Naive thymus-derived CD8-positive, alpha-beta T cell (primary cell): ENCODE measurements around the gene RBM19. TPM values are rescaled to one million over a fixed set of nuclear protein-coding genes. Genes with fewer than 3 reads are reported as not detected.
A peak's percentile ranks its signal among the peaks of the same experiment; 100 is the strongest.

Experiments
- ATAC-seq, 2 donors: fragments of 150-1000 bp; cut with Tn5 transposase in 1 of 2; sonication (Bioruptor Pico), chemical (Tn5 transposase) in 1 of 2; 1 replicate in 1 of 2; 2 replicates in 1 of 2; pipeline ENCODE4 v1.10.0; 2021; ENCODE audit warnings: mild to moderate bottlenecking in 2 of 2, moderate library complexity in 2 of 2
- POLR2A ChIA-PET: fragments of 350-600 bp; sonication (Branson Sonifier 250); formaldehyde crosslinking; loops from one replicate; lab custom pipeline; 2021; ENCODE audit warnings: antibody characterized with exemption; lab: Charles Lee
- DNase-seq, 10 donors: peaks; one replicate each; pipeline versions ENCODE4 v3.0.0 to v3.0.0-alpha.2; 2020 to 2022
- H3K27ac Mint-ChIP-seq, 10 donors: one replicate each; pipeline ENCODE4 v1.8.0; 2020 to 2022; ENCODE audit warnings: mild to moderate bottlenecking in 10 of 10, mixed read lengths in 10 of 10, moderate library complexity in 4 of 10, inconsistent platforms in 1 of 10
- H3K27me3 Mint-ChIP-seq, 5 donors: one replicate each; pipeline ENCODE4 v1.8.0; 2021 to 2022; ENCODE audit warnings: mixed read lengths in 5 of 5
- H3K36me3 Mint-ChIP-seq, 3 donors: one replicate each; pipeline ENCODE4 v1.8.0; 2020 to 2022; ENCODE audit warnings: mixed read lengths in 3 of 3, mild to moderate bottlenecking in 2 of 3, inconsistent platforms in 1 of 3
- H3K4me1 Mint-ChIP-seq, 4 donors: one replicate each; pipeline ENCODE4 v1.8.0; 2021 to 2022; ENCODE audit warnings: mixed read lengths in 4 of 4
- H3K4me3 Mint-ChIP-seq, 10 donors: one replicate each; pipeline ENCODE4 v1.8.0; 2020 to 2022; ENCODE audit warnings: mild to moderate bottlenecking in 10 of 10, mixed read lengths in 10 of 10, moderate library complexity in 6 of 10, inconsistent platforms in 1 of 10
- H3K9me3 Mint-ChIP-seq, 9 donors: one replicate each; pipeline ENCODE4 v1.8.0; 2020 to 2022; ENCODE audit warnings: mixed read lengths in 9 of 9, mild to moderate bottlenecking in 3 of 9, inconsistent platforms in 1 of 9, moderate library complexity in 1 of 9
- polyA plus RNA-seq, 3 donors: library from polyadenylated mRNA; unstranded; fragments of 300-500 nt; fragmentation: Illumina TruSeq; gene quantifications; one replicate each; pipeline ENCODE4 v1.2.3, GENCODE V29; 2021
- total RNA-seq, 8 experiments: library from RNA in 2 of 8; stranded (reverse) in 2 of 8; gene quantifications; one replicate each; pipeline ENCODE4 v1.2.3 and lab custom pipeline; 2021 to 2026

RBM19 gene
- total and polyA plus RNA-seq, 5 experiments from 2014 or later = 5.4 to 84.6 (median 15.4) TPM

DNA sequence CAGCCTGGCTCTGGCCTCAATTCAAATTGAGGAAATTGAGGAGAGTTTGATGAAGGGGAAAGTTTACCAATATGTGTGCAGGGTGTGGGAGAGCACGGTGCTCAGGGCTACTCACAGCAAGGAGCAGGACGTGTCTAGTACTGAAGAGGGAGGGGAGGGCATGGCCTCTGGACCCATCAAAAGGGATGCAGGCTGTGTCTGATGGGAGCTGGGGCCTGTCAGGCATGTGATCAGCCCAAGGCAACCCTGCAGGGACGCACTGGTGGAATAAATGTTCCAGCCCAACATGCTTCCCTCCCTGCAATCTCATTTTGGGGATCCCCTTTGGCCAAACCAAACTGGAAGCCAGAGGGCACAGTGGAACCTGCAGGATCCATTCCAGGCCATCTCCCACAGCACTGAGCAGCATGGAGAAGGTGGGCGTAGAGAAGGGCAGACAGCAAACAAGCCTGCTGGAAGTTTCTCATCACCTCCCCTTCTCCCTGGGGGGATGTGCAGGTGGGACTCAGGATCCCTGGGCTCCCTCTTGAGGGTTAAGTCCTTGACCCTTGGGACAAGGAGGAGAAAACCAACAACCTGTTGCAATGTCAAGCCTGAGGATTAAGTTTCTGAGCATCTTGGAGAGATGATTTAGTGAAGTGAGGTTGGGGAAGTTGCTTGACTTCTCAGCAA is 17.8 kb upstream of the RBM19 start:
- Mint-ChIP-seq H3K4me1 (peaks cover 0 to 2% (median 0%) of the 10 kb centered on the region in 4 donors), H3K27ac (peak overlapping the region in 1 of 10 donors; percentile 7), H3K36me3 (no peaks in the 10 kb centered on the region), H3K27me3 (peaks cover 19 to 47% (median 32%) of the 10 kb centered on the region in 5 donors), H3K9me3 (no peaks in the 10 kb centered on the region), H3K4me3 (no peak overlapping the region)
- DNase-seq = no peak
- POLR2A ChIA-PET = no interaction called here
- no peak for ATAC-seq

- POLR2A ChIA-PET = no interaction called here
- Mint-ChIP-seq H3K4me3 (no peak overlapping the region), H3K27me3 (peaks cover 16 to 43% (median 29%) of the 10 kb centered on the region in 5 donors)
Measured at GRCh38 chr12:113983265-113983664, 17.1 kb upstream of the RBM19 start.

DNA sequence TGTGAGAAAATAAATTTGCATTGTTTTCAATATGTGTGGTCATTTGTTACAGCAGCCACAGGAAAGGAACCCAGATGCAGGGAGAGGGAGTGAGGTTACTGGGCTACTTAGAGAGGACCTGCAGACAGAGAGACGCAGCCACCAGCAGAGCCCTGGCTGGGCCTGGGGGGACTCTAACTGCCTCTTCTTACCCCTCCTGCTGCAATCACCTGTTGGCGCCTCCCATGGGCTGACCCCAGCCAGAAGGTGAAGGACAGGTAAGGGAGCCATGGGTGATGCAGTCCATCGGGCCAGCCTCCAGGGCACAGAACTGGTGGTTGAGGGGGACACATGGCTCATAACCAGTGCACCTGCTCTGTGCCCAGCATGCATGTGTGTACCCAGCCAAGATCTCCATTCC is 15.8 kb upstream of the RBM19 start:
- ATAC-seq = no peak
- POLR2A ChIA-PET = no interaction called here
- Mint-ChIP-seq H3K4me3 (no peak overlapping the region), H3K36me3 (no peaks in the 10 kb centered on the region), H3K27me3 (peaks cover 18 to 43% (median 19%) of the 10 kb centered on the region in 5 donors), H3K9me3 (no peaks in the 10 kb centered on the region), H3K4me1 (peaks cover 0 to 2% (median 0%) of the 10 kb centered on the region in 4 donors), H3K27ac (peak overlapping the region in 1 of 10 donors; percentile 83)
- no peak for DNase-seq

More at GRCh38 chr12:113983265-113983664, 17.1 kb upstream of the RBM19 start:
- ATAC-seq (no peak), DNase-seq (no peak)
- H3K9me3 Mint-ChIP-seq = no peaks in the 10 kb centered on the region
- H3K4me1 Mint-ChIP-seq = peaks cover 0 to 2% (median 0%) of the 10 kb centered on the region in 4 donors
- H3K27ac Mint-ChIP-seq = peak overlapping the region in 3 of 10 donors; percentile 7 to 74 (median 61)
- no peaks in the 10 kb centered on the region for H3K36me3 Mint-ChIP-seq

DNA sequence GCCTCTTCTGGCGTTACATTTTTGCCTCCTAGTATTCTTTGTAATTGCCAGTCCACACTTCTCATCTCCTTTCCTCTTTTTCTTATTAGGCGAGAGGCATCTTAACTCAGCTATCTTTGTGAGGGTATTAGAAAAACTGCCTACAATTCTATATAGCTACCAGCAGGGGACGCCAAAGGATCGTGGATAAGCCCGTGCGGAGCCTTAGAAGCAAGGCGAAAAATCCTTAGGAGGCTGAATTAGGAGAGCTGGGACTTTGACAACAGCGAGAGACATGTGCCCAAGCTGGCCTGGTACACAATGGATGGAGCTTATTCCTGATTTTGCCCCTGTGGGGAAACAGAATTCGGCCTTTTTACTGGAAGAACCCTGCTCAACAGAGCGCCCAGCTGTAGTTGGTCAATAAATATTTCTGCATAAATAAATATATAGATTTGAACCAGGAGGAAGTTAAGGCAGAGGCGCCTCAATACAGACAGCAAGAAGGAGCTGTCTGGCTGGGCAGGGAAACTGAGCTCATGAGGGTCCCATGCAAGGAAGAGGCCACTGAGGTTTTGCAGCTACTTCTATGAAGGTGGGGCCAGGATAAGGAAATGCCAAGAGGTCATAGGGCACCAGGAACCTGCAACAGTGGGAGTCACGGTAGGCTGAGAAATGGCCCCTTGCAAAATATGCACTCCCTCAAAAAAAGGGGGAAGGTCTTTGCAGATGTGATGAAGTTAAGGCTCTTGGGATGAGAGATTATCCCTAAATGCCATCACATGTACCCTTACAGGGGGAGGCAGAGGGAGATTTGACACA is 14.6 kb upstream of the RBM19 start:
- Mint-ChIP-seq H3K27ac (peak overlapping the region in 1 of 10 donors; percentile 40), H3K36me3 (no peaks in the 10 kb centered on the region), H3K9me3 (no peaks in the 10 kb centered on the region), H3K27me3 (peaks cover 18 to 49% (median 27%) of the 10 kb centered on the region in 5 donors), H3K4me1 (peaks cover 0 to 2% (median 0%) of the 10 kb centered on the region in 4 donors), H3K4me3 (no peak overlapping the region)
- DNase-seq = peak in 3 of 10 donors; percentile 6 to 28 (median 9)
- no peak for ATAC-seq
- POLR2A ChIA-PET = interaction anchor here (0.6 kb wide), 1 partner anchor 10 kb away, joined by 6 read pairs; no protein-coding TSS in a partner anchor

DNA sequence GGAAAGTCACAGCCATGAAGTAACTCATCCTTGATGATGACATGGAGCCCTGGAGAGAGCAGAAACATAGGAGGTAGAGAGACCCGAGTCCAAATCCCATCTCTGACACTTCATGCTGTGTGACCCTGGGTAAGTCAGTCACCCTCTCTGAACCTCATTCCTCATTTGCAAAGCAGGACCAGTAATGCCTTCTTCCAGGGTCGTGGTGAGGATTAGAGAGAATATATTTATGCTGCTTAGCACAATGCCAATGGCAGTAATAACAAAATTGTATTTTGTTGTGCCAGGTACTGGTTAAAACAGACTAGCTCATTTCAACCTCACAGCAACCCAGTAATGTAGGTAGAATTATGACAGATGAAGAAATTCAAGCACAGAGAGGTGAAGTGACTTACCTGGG is 13.9 kb upstream of the RBM19 start:
- peaks cover 19 to 53% (median 30%) of the 10 kb centered on the region in 5 donors for H3K27me3 Mint-ChIP-seq
- no peaks in the 10 kb centered on the region for H3K36me3 Mint-ChIP-seq
- POLR2A ChIA-PET = no interaction called here
- no peaks in the 10 kb centered on the region for H3K9me3 Mint-ChIP-seq
- no peak overlapping the region for H3K4me3 Mint-ChIP-seq
- no peak overlapping the region for H3K27ac Mint-ChIP-seq
- no peak for DNase-seq
- H3K4me1 Mint-ChIP-seq = peaks cover 0 to 2% (median 0%) of the 10 kb centered on the region in 4 donors
- no peak for ATAC-seq

DNA sequence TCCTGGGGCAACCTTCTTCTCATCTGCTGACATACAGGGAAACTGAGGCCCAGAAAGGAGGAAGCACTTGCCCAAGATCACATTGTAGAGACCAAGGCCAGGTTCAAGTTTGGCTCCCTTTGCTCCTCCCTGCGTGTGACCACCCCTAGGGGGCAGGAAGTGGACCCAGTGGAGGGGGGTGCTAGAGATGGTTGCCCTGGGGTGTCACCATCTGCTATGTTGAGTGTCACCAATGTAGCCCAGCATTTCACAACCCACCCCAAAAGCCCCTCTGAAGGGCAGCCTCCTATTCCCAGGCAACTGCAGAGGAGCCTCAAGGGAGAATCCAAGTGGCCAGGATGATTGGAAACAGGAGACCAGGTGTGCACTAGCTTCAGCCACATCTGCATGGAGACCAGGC is 12.0 kb upstream of the RBM19 start:
- DNase-seq = no peak
- Mint-ChIP-seq H3K27ac (peak overlapping the region in 1 of 10 donors; percentile 24), H3K4me3 (no peak overlapping the region), H3K27me3 (peaks cover 19 to 70% (median 46%) of the 10 kb centered on the region in 5 donors), H3K36me3 (no peaks in the 10 kb centered on the region), H3K4me1 (peaks cover 0 to 6% (median 3%) of the 10 kb centered on the region in 4 donors), H3K9me3 (no peaks in the 10 kb centered on the region)
- POLR2A ChIA-PET = no interaction called here
- ATAC-seq = no peak

DNA sequence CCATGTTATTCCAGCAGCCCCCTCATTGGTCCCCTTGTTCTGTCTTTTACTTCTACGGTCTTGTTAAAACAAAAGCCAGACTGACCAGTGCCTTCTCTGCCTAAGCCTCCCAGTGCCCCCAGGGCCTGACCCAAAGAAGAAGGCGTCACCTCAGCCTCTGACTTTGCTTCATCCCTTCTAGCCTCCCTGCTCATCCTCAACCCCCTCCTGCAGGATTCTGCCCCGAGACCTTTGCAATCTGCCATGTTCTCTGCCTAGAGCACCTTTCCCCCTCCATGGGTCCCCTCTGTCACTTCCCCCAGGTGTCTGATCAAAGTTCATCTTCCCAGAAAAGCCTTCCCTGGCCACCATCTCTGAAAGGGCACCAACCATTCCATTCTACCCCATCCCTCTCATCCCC is 7.9 kb upstream of the RBM19 start:
- ATAC-seq (no peak), DNase-seq (no peak)
- Mint-ChIP-seq H3K27ac (no peak overlapping the region), H3K4me1 (peaks cover 0 to 11% (median 2%) of the 10 kb centered on the region in 4 donors), H3K27me3 (peaks cover 11 to 47% (median 35%) of the 10 kb centered on the region in 5 donors), H3K9me3 (no peaks in the 10 kb centered on the region), H3K36me3 (no peaks in the 10 kb centered on the region), H3K4me3 (no peak overlapping the region)
- POLR2A ChIA-PET = no interaction called here

GRCh38 chr12:113973109-113973904 is 7.2 kb upstream of the RBM19 start:
- no peak overlapping the region for H3K27ac Mint-ChIP-seq
- H3K27me3 Mint-ChIP-seq = peaks cover 11 to 44% (median 33%) of the 10 kb centered on the region in 5 donors
- no peaks in the 10 kb centered on the region for H3K9me3 Mint-ChIP-seq
- peaks cover 0 to 13% (median 2%) of the 10 kb centered on the region in 4 donors for H3K4me1 Mint-ChIP-seq
- DNase-seq (no peak), ATAC-seq (no peak)
- peak overlapping the region in 1 of 10 donors; percentile 6 for H3K4me3 Mint-ChIP-seq
- H3K36me3 Mint-ChIP-seq = no peaks in the 10 kb centered on the region
- POLR2A ChIA-PET = no interaction called here

DNA sequence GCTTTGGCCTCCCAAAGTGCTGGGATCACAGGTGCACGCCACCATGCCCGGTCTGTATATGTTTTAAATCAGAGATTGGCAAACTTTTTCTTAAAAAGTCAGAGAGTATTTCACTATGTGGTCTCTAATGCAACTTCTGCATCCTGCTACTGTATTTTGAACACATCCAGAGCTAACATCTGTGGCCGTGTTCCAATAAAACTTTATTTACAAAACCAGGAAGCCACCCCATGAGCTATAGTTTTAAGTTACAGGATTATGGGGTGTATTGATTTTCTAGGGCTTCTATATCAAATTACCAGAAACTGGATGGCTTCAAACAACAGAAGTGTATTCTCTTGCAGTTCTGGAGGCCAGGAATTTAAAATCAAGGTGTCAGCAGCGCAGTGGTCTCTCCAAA is 5.3 kb upstream of the RBM19 start:
- ATAC-seq (no peak), DNase-seq (no peak)
- Mint-ChIP-seq H3K4me3 (no peak overlapping the region), H3K9me3 (no peaks in the 10 kb centered on the region), H3K4me1 (peaks cover 7 to 29% (median 13%) of the 10 kb centered on the region in 4 donors), H3K27me3 (peaks cover 7 to 33% (median 29%) of the 10 kb centered on the region in 5 donors), H3K27ac (no peak overlapping the region), H3K36me3 (no peaks in the 10 kb centered on the region)
- POLR2A ChIA-PET = interaction anchor here (0.7 kb wide), 1 partner anchor 10 kb away, joined by 6 read pairs; no protein-coding TSS in a partner anchor

DNA sequence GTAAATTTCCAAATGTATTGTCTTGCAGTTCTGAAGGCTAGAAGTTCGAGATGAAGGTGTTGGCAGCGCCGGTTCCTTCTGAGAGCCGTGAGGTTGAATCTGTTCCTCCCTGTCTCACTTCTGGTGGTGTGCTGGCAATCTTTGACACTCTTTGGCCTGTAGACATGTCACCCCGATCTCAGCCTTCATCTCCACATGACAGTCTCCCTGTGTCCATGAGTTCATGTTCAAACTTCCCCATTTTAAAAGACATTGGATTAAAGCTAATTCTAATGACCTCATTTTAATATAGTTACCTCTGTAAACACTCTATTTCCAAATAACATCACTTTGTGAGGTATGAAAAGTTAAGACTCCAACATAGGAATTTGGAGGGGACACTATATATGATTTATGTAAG is 4.1 kb upstream of the RBM19 start:
- Mint-ChIP-seq H3K27me3 (peaks cover 7 to 27% (median 23%) of the 10 kb centered on the region in 5 donors), H3K9me3 (no peaks in the 10 kb centered on the region), H3K4me1 (peaks cover 11 to 41% (median 23%) of the 10 kb centered on the region in 4 donors), H3K36me3 (no peaks in the 10 kb centered on the region), H3K27ac (no peak overlapping the region), H3K4me3 (no peak overlapping the region)
- ATAC-seq (no peak), DNase-seq (no peak)
- POLR2A ChIA-PET = interaction anchor here (0.5 kb wide), 1 partner anchor 52 kb away, joined by 3 read pairs; no protein-coding TSS in a partner anchor

GRCh38 chr12:113967368-113967767 is 1.2 kb upstream of the RBM19 start:
- H3K4me1 Mint-ChIP-seq = peaks cover 17 to 57% (median 46%) of the 10 kb centered on the region in 4 donors
- peaks cover 0 to 3% (median 0%) of the 10 kb centered on the region in 5 donors for H3K27me3 Mint-ChIP-seq
- peak overlapping the region in 8 of 10 donors; percentile 94 to 100 (median 98) for H3K27ac Mint-ChIP-seq
- no peak for DNase-seq
- H3K9me3 Mint-ChIP-seq = no peaks in the 10 kb centered on the region
- POLR2A ChIA-PET = no interaction called here
- H3K4me3 Mint-ChIP-seq = peak overlapping the region; percentile 97 to 100 (median 99)
- no peak for ATAC-seq
- peaks cover 0 to 16% (median under 1%) of the 10 kb centered on the region in 3 donors for H3K36me3 Mint-ChIP-seq

DNA sequence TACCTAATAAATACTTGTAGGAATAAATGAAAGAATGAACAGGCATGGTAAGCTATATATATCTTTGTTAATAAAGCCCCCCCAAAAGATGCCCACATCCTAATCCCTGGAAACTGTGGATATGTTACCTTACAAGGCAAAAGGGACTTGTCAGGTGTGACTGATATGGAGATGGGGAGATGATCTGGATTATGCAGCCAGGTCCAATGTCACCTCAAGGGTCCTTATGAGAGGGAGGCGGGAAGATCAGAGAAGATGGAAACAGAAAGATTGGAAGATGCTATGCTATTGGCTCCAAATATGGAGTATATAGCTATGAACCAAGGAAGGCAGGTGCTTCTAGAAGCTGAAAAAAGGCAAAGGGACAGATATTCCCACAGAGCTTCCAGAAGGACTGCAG is 3.4 kb downstream of the RBM19 start:
- H3K4me1 Mint-ChIP-seq = peaks cover 21 to 59% (median 51%) of the 10 kb centered on the region in 4 donors
- DNase-seq (no peak), ATAC-seq (no peak)
- POLR2A ChIA-PET = no interaction called here
- peak overlapping the region in 2 of 10 donors; percentile 33 for H3K4me3 Mint-ChIP-seq
- peak overlapping the region in 4 of 10 donors; percentile 20 to 89 (median 52) for H3K27ac Mint-ChIP-seq
- H3K27me3 Mint-ChIP-seq = no peaks in the 10 kb centered on the region
- peaks cover 0 to 62% (median 10%) of the 10 kb centered on the region in 3 donors for H3K36me3 Mint-ChIP-seq
- H3K9me3 Mint-ChIP-seq = no peaks in the 10 kb centered on the region
